H1 (cell line): Measurements from ENCODE around the gene MRTFB.

ENCODE experiments used
- CHD7 ChIP-seq: fragments of 300-600 bp; sonication (generic); IDR thresholded peaks from 2 replicates; pipeline ENCODE4 v1.7.1; 2012; ENCODE audit warnings: low read length, moderate library complexity, mild to moderate bottlenecking, inconsistent platforms; ENCODE audit not compliant: insufficient replicate concordance
- EZH2 ChIP-seq: fragments of 200-600 bp; sonication (generic); IDR thresholded peaks from 2 replicates; pipeline ENCODE4 v1.7.1; 2012; ENCODE audit warnings: low read depth, mild to moderate bottlenecking, moderate library complexity, low read length, inconsistent platforms; ENCODE audit not compliant: severe bottlenecking
- KDM1A ChIP-seq: fragments of 200-600, 300-600 bp; sonication (generic); IDR thresholded peaks from 2 replicates; pipeline ENCODE4 v1.7.1; 2016; ENCODE audit warnings: mild to moderate bottlenecking, low read length, borderline replicate concordance
- PHF8 ChIP-seq: fragments of 200-600 bp; sonication (generic); conservative IDR thresholded peaks from 2 replicates; pipeline ENCODE4 v1.7.1; 2012; ENCODE audit warnings: low read depth, mild to moderate bottlenecking, inconsistent platforms, low read length, moderate library complexity
- POLR2A ChIP-seq, 2 experiments: IDR thresholded peaks; 1 replicate in 1 of 2; 2 replicates in 1 of 2; pipeline ENCODE4 v1.6.1; 2011; ENCODE audit warnings: low read depth in 2 of 2, low read length in 2 of 2, mild to moderate bottlenecking in 2 of 2; ENCODE audit errors: control extremely low read depth in 1 of 2
- USF2 ChIP-seq: IDR thresholded peaks from 2 replicates; pipeline ENCODE4 v1.6.1; 2011; ENCODE audit warnings: low read length, improper control_type of control experiment
- TF ChIP-seq, protein P1 (sequence below), 3 experiments: IDR thresholded peaks; 1 replicate in 2 of 3; 2 replicates in 1 of 3; pipeline versions ENCODE4 v1.5.1 to v1.6.1; 2011; ENCODE audit warnings: low read length in 3 of 3, mild to moderate bottlenecking in 3 of 3, inconsistent platforms in 2 of 3, low read depth in 1 of 3, moderate library complexity in 1 of 3; ENCODE audit not compliant: insufficient read depth in 1 of 3; ENCODE audit errors: control extremely low read depth in 1 of 3

DNA sequence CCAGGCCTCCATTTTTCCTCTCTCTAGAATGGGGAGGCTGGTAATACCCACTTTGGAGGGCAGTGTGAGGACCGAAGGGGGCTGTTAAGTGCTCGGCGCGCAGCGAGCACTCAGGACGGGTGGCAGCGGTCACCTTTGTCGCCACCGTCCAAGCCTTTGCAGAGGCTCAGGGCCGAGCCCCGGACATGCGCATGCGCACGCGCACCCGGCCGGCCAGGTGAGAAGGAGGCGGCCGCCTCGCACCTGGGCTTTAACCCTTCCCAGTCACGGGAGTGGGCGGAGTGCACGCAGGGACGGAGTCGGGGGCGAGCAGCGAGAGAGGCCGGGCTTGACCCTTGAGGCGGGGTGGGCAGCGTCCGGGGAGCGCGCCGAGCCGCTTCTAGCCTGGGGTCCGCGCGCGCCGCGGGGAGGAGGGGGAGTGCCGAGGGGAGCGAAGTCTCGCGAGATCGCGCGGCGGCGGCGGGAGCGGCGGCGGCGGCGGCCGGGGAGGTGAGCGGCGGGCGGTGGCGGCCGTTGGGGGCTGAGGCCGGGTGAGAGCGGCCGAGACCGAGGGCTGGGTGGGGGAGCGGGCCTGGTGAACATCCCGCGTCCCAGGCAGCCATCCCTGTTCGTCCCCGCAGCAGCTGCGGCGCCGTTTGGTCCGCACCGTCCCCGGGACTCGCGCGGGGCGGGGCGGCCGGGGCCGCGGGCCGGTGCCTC is at the start of gene MRTFB:
- TF ChIP-seq EZH2 (no peak), CHD7 (no peak), USF2 (no peak), POLR2A (IDR thresholded peaks at IDR 0.05; ENCODE audit: control extremely low read depth in 1 of 2, low read depth in 2 of 2, low read length in 2 of 2) (peak; percentile 67 to 76), KDM1A (no peak), PHF8 (peak; percentile 96)
- TF ChIP-seq, protein P1, sequence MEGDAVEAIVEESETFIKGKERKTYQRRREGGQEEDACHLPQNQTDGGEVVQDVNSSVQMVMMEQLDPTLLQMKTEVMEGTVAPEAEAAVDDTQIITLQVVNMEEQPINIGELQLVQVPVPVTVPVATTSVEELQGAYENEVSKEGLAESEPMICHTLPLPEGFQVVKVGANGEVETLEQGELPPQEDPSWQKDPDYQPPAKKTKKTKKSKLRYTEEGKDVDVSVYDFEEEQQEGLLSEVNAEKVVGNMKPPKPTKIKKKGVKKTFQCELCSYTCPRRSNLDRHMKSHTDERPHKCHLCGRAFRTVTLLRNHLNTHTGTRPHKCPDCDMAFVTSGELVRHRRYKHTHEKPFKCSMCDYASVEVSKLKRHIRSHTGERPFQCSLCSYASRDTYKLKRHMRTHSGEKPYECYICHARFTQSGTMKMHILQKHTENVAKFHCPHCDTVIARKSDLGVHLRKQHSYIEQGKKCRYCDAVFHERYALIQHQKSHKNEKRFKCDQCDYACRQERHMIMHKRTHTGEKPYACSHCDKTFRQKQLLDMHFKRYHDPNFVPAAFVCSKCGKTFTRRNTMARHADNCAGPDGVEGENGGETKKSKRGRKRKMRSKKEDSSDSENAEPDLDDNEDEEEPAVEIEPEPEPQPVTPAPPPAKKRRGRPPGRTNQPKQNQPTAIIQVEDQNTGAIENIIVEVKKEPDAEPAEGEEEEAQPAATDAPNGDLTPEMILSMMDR (IDR thresholded peaks at IDR 0.05; ENCODE audit: control extremely low read depth in 1 of 3, insufficient read depth in 1 of 3, low read depth in 1 of 3, low read length in 3 of 3) = no peak
